Measurements from ENCODE around the gene CIAPIN1.

GRCh38 chr16:57386381-57386951, 60.7 kb downstream of the CIAPIN1 start:
- TF ChIP-seq REST (IDR thresholded peaks at IDR 0.05; ENCODE audit: insufficient read depth in 1 of 2, low read depth in 2 of 2, low read length in 2 of 2) (no peak), SIN3A (IDR thresholded peaks at IDR 0.05; ENCODE audit: borderline replicate concordance, insufficient read depth, low read length) (no peak)

All from PFSK-1 (cell line).